ENCODE results near the gene KIAA0586.
"Not testable (repeated sequence)": the region's sequence is repeated elsewhere in the genome, so short reads cannot be mapped to it uniquely, and the experiment has no call there.

Gene KIAA0586

DNA sequence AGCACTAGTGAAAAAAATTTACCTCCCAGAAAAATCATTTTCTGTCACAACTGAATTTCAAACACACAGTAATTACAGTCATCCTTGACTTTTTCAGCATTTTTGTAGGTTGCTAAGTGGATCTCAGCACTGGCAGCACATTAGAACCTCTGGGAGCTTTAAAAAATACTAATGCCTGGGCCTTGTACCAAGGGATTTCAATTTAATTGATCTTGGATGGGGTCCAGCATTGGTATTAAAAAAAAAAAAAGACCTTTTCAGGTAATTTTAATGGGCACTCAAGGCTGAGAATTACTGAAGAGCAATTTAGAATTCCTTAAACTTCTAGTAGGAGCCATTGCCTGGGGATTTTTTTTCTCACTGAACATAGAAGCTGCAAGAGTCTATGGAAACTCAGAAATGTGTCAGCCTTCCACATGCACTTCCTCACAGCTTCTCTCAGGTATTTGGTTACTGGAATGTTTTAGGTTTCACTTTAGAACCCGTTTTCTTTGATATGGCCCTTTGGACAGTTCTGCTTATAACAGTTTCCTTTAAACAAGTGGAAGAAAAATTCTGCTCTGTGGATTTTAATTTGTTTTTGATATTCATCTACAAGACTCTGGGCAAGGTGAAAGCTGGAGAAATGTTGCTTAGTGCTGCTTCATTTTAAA, 121.7 kb downstream of the KIAA0586 start:
- DNase-seq = no peak

DNA sequence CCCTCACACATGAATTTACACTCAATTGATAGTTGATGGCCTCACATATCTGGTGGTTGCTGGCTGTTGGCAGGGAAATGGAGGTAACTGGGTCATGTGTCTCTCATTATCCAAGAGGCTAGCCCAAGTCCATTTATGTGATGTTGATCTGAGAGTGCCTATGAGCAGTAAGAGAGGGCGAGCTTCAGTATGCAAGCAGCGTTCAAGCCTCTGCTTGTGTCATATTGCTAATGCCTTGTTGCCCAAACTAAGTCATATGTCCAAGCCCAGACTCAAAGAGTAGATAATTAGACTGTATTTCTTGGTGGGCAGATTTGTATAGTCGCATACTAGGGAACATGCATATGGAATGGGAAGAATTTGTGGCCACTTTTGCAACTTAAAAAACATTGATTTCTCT, 126.4 kb downstream of the KIAA0586 start:
- DNase-seq = no peak

- DNase-seq = no peak
Observed at GRCh38 chr14:58555647-58556046, 128.1 kb downstream of the KIAA0586 start.

DNA sequence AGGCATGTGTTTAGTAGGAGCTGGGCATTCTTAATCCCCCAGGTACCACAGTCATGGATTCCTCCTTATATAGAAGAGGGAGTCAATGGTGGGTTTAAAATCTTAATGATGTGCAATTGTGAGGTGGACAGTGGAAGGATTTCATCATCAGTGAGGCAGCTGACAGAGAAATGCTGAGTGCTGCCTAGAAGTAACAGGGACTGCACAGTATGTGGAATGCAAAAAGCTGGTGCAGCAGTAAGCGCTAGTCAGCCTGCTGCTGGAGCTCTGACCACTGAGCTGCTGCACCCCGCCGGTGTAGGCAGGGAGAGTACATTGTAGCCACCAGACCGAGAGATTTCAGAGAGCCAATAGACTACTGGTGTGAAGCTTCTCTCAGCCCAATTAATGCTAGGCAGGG, 129.7 kb downstream of the KIAA0586 start:
- DNase-seq = no peak

DNA sequence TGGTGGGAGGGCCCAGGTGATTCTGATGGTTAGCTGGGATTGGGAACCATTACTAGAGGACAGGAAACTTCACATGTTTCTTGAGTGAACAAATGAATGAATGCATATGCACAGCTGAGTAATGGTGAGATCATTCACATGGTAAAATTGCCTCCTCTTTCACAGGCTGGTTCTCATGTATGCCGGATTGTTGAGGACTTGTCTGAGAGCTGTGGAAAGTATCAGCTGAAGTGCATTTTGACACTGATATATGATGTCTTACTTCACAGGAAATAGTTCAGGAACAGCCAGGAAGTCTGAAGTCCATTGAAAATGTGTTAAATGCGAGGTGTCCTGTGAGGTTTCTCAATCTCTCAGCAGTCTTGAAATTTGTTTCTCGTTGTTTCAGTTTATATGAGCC, 132.7 kb downstream of the KIAA0586 start:
- no peak for DNase-seq

DNA sequence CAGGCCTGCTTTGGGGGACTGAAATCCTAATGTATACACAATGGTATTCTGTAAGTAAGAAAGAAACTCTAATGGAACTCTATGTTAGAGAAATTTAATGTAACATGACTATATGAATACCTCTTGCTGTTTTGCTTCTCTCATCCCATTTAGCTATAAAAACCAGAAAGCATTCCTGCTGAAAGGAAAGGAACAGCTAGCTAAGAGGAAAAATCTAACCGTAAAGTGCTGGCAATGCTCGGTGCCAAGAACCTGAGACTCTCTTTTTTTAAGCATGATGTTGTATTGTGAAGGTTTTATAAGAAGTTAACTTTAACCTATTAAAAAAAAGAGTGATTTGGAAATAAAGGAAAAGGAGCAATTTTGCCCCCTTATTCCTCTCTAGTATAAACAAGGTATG, 134.6 kb downstream of the KIAA0586 start:
- DNase-seq = no peak

DNA sequence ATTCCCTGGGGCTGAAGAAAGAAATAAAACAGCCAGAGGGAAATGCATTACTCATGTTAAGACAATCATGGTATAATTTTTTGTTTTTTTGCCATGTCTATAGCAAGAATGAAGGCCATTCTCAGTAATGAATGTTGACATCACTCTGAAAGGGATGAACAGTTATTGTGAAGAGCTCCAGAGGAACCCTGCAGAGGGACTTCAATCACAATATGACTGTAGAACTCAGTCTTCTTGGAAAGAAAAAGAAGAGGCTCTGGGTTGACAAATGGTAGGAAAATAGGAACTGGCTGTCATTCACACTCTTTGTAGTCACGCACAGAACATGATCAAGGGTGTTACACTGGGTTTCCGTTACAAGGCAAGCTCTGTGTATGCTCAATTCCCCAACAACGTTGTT, 136.5 kb downstream of the KIAA0586 start:
- no peak for DNase-seq

GRCh38 chr14:58565832-58566231, 138.3 kb downstream of the KIAA0586 start:
- no peak for DNase-seq

GRCh38 chr14:58566979-58567378, 139.5 kb downstream of the KIAA0586 start:
- no peak for DNase-seq

GRCh38 chr14:58568322-58568721, 140.8 kb downstream of the KIAA0586 start:
- no peak for DNase-seq

DNA sequence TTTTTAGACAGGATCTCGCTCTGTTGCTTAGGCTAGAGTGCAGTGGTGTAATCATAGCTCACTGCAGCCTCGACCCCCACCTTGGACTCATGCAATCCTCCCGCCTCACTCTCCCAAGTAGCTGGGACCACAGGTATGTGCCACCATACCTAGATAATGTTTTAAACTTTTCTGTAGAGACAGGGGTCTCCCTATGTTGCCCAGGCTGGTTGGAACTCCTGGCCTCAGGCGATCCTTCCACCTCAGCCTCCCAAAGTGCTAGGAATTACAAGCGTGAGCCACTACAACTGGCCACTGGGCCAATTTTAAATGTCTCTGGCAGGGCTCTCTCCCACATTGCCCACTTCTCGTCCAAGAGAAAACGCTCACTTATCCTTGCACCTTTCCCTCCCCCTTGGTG, 143.7 kb downstream of the KIAA0586 start:
- no peak for DNase-seq

- DNase-seq = no peak
Observed at GRCh38 chr14:58571769-58572472, 144.4 kb downstream of the KIAA0586 start.

DNA sequence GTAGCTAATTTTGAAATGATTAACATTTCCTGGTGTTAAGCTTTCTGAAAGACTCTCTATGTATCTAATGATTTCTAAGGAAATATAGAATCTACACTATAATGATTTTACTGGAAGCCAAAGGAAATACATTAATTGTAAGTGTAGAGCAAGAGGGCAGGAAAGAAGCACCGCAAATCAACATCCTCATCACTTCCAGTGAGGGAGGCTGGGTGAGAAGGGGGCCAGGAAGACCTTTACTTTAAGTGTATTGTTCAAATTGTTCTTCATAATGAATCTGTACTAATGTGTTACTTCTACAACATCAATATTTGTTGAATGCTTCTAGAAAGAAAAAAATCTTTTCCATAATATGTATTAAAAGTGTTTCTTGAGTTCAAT, 144.9 kb downstream of the KIAA0586 start:
- DNase-seq = no peak

DNA sequence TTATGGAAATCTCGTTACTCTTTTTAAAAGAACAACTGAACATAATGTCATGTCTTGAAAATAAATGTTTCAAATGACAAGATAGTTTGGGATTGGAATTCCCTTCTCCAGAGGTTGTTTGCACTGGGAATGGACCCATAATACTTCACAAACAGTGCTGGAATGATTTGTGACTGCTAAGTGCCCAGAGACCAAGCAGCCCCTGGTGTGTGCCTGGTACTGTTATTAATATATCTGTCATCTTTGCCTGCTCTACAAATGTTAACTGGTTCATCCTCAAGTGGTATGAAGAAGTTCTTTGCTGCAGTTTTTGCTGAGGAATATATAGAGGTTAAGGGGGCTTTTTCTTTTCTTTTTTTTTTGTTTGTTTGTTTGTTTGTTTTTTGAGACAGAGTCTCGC, 145.3 kb downstream of the KIAA0586 start:
- DNase-seq = no peak

GRCh38 chr14:58574623-58575022, 147.1 kb downstream of the KIAA0586 start:
- no peak for DNase-seq

DNA sequence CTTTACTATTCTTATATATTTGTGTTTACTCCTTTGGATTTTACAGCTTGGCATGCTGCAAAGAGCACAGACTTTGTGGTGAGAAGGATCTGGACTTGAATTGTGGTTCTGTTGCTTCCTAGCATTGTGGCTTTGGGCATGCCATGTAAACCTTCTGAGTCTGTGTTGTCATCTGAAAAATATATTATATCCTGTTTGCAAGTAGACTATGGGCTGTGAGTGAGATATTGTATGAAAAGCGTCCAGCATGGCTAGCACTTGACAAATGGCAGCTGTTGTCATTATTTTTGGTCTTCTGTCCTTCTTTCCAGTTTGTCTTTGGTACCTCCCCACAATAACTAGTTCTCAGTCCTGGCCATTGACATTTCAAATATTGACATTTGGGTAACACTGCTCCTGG, 148.4 kb downstream of the KIAA0586 start:
- no peak for DNase-seq

DNA sequence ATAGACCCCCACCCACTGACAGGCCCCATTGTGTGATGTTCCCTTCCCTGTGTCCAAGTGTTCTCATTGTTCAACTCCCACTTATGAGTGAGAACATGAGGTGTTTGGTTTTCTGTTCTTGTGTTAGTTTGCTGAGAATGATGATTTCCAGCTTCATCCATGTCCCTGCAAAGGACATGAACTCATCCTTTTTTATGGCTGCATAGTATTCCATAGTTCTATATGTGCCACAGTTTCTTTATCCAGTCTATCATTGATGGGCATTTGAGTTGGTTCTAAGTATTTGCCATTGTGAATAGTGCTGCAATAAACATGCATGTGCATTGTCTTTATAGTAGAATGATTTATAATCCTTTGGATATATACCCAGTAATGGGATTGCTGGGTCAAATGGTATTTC, 152.5 kb downstream of the KIAA0586 start:
- DNase-seq = not testable (repeated sequence)

- DNase-seq = not testable (repeated sequence)
Observed at GRCh38 chr14:58581389-58581788, 153.9 kb downstream of the KIAA0586 start.

- no peak for DNase-seq
Observed at GRCh38 chr14:58584383-58584782, 156.9 kb downstream of the KIAA0586 start.

DNA sequence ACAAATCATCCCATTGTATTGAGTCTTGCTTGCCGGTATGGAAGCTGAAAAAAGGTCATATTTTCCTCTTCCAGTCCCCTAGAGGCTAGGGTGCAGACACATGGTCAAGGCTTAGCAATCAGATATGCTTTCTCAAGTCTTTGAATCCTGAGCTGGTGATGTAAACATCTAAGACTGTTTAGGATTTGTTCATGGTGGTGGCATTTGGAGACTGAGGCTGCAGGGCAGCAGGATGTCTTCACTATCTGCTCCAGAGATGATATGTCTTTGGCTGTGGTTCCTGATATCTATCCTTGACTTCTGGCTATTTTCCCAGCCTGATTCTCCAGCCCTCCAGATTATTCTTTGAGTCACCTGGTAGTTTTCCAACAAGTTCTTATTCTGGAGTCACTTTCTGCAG, 159.8 kb downstream of the KIAA0586 start:
- no peak for DNase-seq

DNA sequence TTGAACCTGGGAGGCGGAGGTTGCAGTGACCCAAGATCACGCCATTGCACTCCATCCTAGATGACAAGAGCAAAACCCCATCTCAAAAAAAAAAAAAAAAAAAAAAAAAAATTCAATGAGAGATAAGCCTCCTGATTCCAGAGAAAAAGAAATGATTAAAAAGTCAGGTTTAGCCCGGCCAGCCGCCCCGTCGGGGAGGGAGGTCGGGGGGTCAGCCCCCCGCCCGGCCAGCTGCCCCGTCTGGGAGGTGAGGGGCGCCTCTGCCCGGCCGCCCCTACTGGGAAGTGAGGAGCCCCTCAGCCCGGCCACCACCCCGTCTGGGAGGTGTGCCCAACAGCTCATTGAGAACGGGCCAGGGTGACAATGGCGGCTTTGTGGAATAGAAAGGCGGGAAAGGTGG, 160.8 kb downstream of the KIAA0586 start:
- DNase-seq = not testable (repeated sequence)

DNA sequence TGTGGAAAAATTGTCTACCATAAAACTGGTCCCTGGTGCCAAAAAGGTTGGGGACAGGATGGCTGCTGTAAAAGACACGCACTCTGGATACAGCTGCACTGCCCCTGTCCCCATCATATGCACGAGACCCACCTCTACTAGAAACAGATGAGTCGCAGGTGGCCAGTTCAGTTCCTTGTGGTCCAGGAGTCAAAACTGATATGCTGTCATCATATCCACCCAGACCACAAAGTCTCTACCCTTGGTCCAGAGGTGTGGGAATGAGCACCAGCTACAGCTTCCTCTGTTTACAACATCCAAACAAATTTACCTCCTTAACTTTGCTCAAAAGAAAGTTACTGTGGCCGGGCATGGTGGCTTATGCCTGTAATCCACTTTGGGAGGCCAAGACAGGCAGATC, 166.5 kb downstream of the KIAA0586 start:
- DNase-seq = no peak

- no peak for DNase-seq
Observed at GRCh38 chr14:58597041-58597440, 169.5 kb downstream of the KIAA0586 start.

GRCh38 chr14:58598028-58598803, 170.7 kb downstream of the KIAA0586 start:
- no peak for DNase-seq

Measured in C1 segment of cervical spinal cord (tissue), 14 donors.